ENCODE measurements around the gene SLC25A31. TPM values are rescaled to one million over a fixed set of nuclear protein-coding genes. Genes with fewer than 3 reads are reported as not detected.

The SLC25A31 gene
- total RNA-seq, 1 experiment from 2014 or later, result not detected

DNA sequence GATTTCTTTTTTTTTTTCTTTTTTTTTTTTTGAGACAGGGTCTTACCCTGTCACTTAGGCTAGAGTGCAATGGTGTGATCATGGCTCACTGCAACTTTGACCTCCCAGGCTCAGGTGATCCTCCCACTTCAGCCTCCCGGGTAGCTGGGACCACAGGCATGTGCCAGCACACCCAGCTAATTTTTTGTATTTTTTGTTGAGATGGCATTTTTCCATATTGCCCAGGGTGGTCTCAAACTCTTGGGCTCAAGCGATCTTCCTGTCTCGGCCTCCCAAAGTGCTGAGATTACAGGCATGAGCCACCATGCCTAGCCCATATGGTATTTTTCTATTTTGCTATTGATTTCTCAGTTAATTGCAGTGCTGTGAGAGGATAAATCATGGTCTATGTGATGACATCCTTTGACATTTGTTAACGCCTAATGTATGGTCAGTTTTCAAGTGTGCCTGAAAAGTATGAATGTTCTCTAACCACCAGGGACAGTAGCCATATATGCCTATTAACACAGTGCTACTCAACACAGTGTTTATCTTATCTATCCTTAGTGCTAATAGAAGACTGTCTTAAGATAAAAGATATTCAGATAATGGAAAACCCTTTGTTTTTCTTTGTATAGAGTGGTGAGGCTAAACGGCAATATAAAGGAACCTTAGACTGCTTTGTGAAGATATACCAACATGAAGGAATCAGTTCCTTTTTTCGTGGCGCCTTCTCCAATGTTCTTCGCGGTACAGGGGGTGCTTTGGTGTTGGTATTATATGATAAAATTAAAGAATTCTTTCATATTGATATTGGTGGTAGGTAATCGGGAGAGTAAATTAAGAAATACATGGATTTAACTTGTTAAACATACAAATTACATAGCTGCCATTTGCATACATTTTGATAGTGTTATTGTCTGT, 42.8 kb downstream of the SLC25A31 start:
- no peak for DNase-seq (ENCODE audit: low spot score)
- in situ Hi-C loops (cut with HindIII; ENCODE audit: low sequenced_read_pairs), result no loop called here

DNA sequence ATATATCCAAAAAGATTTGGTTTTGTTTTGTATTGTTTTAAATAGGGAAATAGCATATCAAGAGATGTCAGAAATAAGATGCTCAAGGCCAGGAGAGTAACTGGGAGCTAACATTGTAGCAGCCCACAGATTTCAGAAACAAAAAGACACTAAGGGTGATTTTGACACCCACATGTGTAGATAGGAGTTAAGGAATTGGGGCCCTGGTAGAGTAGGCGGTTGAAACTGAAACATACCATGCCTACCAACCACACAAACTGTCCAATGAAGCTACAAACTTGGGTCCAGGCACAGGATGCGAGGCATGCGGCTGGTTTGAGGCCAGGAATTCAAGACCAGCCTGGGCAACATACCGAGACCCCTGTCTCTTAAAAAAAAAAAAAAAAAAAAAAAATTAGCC, 45.6 kb downstream of the SLC25A31 start:
- in situ Hi-C loops (cut with HindIII; ENCODE audit: low sequenced_read_pairs), result no loop called here
- DNase-seq (ENCODE audit: low spot score), result no peak

DNA sequence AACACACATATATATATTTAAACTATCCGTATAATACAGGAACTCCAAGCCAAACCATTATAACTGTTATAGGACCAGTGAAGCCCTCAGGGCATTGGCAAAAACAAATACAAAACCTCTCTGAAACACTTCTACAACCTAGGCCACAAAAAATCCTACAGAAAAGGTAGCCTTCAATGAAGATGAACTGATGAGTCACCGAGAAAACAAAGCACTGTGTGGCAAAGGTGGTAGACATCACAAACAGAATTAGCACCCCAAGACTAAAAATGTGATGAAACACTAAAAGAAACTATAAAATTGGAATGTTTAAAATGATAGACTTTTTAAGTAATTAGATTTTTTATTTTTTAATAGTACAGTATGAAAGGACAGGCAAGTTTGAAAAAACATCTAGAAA, 46.4 kb downstream of the SLC25A31 start:
- no peak for DNase-seq (ENCODE audit: low spot score)
- in situ Hi-C loops (cut with HindIII; ENCODE audit: low sequenced_read_pairs), result no loop called here

DNA sequence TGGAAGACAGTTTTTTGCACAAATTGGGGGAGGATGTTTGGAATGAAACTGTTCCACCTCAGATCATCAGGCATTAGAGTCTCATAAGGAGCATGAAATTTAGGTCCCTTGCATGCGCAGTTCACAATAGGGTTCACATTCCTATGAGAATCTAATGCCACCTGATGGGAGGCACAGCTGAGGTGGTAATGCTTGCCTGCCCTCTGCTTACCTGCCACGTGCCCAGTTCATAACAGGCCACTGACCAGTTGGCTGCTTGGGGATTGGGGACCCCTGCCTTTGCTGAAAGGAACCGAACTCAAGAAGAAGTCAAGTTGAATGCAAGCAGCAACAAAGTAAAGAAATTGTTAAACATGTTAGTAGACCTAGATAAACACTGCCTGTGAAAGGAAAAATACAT, 47.3 kb downstream of the SLC25A31 start:
- in situ Hi-C loops (cut with HindIII; ENCODE audit: low sequenced_read_pairs), result no loop called here

DNA sequence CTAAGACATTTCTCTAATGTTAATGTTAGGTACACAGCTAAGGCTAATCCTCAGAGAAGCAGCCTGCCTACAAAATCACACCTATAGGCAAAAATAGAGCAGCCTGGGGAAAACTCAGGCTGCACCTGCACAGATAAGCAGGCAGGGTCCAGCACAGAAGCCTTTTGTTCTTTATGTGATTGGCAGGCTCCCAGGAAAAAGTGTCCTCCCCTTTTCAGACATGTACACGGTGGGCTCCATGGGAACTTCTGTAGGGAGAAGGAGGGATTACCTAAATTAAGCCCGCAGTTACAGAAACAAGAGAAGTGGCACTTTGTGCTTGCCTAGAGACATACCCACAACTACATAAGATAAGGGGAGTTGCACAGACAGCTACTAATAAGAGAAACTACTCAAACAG, 47.9 kb downstream of the SLC25A31 start:
- in situ Hi-C loops (cut with HindIII; ENCODE audit: low sequenced_read_pairs), result no loop called here
- DNase-seq (ENCODE audit: low spot score), result no peak

More for the DNA sequence above, 47.3 kb downstream of the SLC25A31 start:
- DNase-seq (ENCODE audit: low spot score), result no peak

DNA sequence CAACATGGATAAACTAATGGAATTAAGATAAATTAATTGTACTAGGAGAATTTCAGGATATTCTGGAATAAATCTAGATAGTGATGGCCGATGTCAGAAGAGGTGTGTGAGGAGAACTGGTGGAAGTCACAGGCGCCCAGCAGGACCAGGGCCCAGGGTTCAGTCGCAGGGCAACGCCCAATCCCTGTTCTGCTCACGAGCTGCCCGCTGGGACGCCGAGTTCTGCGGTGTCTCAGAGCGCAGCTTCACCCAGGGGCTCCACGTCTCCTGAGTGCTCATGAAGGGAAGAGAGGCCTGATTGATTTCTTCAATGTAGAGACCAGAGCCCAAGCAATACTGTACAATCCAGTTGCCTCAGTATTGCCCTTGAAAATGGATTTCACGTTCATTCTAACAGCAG, 50.4 kb downstream of the SLC25A31 start:
- DNase-seq (ENCODE audit: low spot score), result no peak
- in situ Hi-C loops (cut with HindIII; ENCODE audit: low sequenced_read_pairs), result no loop called here

DNA sequence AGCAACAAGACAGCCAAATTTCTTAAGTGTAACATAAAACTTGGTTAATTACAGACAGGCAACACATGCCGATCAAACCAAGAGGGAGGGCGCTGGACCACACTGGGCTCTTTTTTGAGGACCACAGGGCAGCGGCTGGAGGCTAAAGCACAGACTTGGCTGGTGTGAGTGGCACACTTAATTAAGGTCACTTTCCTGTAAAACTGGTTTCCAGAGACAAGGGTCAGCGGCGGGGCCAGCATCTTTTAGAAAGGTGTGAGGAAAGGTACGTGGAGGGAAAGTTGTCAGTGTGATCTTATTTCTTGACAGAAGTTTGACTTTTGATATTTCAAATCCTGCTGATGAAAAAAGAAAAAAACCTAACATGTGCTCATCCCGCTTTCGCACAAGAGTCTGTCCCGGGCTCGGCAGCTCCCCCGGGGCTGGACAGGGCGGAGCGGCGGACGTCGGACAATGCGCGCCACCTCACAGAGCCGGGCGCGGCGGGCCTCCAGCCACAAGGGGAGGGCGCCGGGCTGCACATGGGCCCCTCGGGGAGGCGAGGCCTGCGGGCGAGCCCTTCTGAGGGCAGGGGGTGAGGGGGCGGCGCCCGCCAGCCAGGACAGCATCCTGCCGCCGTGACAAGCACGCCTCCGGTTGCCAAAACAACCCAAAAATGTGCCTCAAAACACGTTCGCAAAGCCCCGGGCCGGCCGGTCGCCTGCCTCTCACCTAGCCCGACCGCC, 51.3 kb downstream of the SLC25A31 start:
- DNase-seq (ENCODE audit: low spot score), result peak; percentile 46
- in situ Hi-C loops (cut with HindIII; ENCODE audit: low sequenced_read_pairs), result no loop called here

DNA sequence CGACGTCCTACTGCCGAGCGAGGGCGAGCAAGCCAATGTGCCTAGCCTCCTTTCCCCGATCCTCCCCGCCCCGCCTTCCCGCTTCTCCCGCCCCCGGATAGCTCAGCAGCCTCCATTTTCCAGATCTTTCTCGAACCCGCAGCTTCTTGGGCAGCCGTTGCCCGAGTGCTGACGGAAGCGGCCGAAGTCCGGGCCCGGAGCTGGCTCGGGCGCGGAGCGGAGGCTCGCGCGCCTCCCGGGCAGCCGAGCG, 51.8 kb downstream of the SLC25A31 start:
- DNase-seq (ENCODE audit: low spot score), result peak; percentile 85
- in situ Hi-C loops (cut with HindIII; ENCODE audit: low sequenced_read_pairs), result no loop called here

DNA sequence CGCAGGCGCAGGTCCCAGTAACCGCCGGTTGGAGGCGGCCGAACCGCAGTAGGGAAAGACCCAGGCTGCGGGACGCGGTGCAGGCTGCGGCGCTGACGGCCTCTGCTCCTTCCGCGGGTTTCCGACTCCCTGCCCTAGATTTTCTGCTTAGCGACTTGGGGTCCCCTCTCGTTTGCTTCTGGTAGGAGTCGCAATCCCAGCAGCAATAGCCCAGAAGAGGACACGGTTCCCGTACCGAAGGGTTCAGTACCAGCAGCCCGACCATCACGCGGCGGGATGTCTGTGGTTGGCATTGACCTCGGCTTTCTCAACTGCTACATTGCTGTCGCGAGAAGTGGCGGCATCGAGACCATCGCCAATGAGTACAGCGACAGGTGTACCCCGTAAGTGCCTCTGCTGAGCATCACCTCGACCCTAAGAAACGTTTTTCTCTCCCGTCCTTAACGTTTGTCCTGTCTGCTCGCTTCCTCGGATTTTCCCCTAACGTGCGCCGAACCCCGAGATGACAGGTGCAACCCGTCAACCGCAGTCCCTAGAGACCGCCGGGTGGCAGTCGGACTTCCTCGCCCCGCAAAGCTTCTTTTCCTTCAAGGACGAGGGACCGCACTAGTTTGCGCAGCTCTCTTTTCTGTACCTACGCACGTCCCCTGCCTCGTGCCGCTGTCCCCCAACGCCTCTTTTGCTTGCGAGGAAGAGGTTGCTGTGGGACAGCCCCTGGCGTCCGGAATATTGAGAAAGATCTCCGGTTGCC, 52.2 kb downstream of the SLC25A31 start, which contains the start of gene HSPA4L:
HSPA4L (plus strand) TSS at position 48 of the 751 bp plus-strand sequence; CDS start at position 277, 229 bp downstream.
- in situ Hi-C loops (cut with HindIII; ENCODE audit: low sequenced_read_pairs), result no loop called here
- peak; percentile 79 for DNase-seq (ENCODE audit: low spot score)

DNA sequence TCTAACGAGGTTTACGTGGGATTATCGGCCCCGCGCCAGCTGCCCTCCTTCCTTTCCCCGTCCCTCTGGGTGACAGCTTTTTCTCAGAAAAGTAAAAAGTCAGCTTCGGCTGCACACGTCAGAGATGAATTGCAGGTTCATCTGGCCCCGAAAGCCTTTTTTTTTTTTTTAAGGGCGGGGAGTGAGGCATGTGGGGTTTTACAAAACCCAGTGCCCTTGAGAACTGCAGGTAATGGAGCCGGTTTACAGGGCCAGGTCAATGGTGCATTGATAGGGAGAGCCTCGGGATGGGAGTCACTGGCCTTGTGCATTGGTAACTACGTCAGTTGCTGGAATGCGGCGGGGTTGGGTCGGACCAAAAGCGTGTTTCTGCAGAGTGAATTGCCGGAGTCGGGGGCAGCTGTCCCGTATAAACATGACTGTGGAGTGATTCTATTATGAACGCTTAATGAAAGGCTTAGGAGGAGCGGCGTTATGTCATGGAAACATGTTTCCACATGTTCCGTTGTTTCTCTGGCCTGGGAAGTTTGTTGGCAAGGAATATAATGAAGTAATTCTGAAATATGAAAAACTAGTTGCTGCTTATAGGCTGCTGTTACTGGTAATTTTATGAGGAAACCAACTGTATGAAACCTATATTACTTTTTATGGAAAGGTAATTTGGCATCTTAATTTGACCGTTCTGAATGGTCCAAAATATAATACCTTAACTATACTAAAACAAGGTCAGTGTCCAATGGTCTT, 53.0 kb downstream of the SLC25A31 start:
- DNase-seq (ENCODE audit: low spot score), result peak; percentile 83
- in situ Hi-C loops (cut with HindIII; ENCODE audit: low sequenced_read_pairs), result no loop called here

DNA sequence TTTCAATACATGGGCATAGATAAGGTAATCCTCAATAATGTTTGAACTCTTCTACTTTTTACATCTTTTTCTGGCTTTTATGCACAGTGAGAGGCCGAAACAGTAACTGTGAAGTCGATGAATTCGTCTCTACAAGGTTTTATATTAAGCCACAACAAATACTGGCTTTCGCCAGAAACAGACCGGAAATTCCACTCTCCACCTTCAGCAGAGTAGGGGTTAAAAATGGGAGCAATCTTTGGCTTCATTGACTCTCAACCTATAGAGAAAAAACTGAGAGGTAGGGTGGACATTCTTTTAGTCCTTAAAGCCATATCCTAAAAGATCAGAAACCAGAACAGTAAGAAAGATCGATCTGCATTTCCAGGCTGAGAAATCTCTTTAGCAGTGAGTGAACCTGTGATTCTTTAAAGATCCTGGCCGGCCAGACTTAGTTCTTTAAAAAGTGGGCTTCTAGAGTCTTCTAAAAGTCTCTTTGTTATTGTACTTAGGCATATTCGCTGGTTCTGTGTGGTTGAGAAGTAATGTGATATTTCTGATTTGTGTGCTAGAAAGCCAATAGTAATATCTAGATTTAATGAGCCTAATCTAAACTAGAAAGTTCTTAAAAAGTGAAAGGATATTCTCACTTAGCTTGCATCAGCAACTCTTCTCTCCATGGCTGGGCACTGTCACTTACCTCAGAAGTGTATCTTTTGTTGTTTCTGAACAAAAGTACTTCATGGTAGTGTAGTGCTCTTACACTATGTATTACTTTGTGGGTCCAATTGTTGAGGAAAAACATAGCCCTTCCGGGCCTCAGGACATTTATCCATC, 54.0 kb downstream of the SLC25A31 start:
- DNase-seq (ENCODE audit: low spot score), result peak; percentile 35
- in situ Hi-C loops (cut with HindIII; ENCODE audit: low sequenced_read_pairs), result no loop called here

DNA sequence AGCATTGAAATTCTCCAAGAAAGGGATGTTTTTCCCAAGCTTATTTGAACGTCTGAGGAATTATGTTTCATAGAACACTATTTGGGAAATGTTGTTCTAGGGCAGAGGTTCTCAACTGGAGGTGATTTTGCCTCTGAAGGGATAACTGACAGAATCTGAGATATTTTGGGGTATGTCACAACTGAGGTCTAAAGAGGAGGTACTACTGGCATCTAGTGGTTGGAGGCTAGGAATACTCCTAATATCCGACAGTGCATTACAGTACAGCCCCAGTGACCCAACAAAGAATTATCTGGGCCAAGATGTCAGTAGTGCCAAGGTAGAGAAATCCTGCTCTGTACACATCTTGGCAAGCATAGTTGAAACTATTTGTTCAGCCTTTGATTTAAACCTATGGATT, 58.3 kb downstream of the SLC25A31 start:
- in situ Hi-C loops (cut with HindIII; ENCODE audit: low sequenced_read_pairs), result no loop called here
- DNase-seq (ENCODE audit: low spot score), result no peak

DNA sequence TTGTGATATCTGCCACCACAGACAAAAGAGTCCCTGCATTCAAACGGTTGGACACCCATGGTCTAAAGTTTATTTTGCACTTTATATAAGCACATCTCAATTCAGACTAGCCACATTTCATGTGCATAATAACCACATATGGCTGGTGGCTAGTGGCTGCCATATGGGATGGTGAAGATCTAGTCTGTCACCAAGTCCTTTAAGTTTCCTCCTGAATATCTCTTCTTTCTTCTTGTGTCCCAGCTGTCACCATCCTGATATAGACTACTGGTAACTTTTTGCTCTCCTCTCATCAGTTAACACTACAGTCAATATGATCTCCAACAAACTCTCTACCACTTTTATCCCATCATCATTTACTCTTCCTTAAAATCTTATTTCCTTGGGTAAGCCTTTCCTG, 61.2 kb downstream of the SLC25A31 start:
- in situ Hi-C loops (cut with HindIII; ENCODE audit: low sequenced_read_pairs), result no loop called here
- no peak for DNase-seq (ENCODE audit: low spot score)

DNA sequence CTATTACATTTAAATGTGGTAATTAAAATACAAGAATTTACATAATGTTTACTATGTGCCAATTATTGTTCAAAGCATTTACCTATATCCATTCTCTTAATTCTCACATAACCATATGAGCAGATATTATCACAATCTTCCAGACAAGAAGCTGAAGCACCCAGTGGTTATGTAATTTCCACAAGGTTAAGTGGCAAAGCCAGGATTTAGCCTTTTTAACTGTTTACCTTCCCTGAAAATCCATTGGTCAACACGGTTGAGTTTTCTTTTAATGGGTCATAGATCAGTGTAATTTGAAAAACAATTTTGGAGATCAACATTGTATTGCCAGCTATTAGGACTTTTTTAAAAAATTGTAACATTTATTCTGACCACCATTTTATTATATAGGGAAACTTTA, 63.3 kb downstream of the SLC25A31 start:
- no peak for DNase-seq (ENCODE audit: low spot score)
- in situ Hi-C loops (cut with HindIII; ENCODE audit: low sequenced_read_pairs), result no loop called here

DNA sequence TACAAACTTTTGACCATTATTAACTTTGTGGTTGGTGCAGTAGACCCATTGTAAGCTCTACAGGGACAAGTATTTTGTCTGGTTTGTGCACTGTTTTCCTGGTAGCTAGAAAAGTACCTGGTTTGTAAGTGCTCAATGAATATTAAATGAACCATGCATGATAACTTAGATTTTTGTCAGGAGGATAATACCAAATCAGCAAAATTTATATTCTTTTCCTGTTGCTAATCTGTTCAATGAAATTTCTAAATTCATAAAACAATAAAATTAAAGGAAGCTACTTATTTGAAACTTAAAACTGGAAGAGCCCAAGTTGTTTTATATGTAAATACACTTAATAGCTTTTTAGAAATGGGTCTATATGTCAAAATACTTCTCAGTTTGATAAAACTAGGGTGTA, 69.5 kb downstream of the SLC25A31 start:
- in situ Hi-C loops (cut with HindIII; ENCODE audit: low sequenced_read_pairs), result no loop called here
- DNase-seq (ENCODE audit: low spot score), result no peak

DNA sequence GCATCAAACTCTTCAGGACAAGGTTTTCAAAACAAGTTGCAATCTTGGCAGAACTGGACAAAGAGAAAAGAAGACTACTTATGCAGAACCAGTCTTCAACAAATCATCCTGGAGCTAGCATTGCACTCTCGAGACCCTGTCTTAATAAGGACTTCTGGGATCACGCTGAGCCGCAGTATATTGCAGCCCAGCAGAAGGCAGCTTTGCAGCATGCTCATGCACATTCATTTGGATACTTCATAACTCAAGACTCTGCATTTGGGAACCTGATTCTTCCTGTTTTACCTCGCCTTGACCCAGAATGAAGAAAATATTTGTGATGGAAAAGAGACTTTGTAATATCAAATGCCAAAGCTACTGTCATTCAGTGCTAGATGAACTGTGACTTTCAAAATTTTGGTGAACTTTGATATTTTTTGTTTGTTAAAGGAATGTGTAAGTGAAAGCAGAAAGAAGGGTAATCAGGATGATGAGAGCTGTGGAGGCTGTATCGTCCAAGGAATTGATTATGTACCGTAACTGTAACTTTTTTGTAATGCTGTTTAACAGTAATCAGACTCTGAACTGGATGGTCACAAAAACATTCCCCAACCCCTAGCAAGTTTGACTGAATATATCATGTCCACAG, 79.1 kb downstream of the SLC25A31 start:
- DNase-seq (ENCODE audit: low spot score), result no peak

DNA sequence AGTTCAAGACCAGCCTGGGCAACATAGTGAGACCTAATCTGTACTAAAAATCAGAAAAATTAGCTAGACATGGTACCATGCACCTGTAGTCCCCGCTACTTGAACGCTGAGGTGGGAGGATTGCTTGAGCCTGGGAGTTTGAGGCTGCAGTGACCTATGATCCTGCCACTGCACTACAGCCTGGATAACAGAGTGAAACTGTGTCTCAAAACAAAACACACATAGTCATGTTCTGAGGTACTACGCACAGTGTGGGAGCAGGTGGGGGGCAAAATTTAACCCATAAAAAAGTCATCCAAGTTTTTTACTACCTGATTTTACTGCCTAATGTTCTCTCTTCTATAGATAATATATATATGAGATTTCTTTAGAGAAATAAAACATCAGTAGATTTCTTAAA, 80.4 kb downstream of the SLC25A31 start:
- DNase-seq (ENCODE audit: low spot score), result no peak
- in situ Hi-C loops (cut with HindIII; ENCODE audit: low sequenced_read_pairs), result no loop called here

More for the DNA sequence above, 79.1 kb downstream of the SLC25A31 start:
- in situ Hi-C loops (cut with HindIII; ENCODE audit: low sequenced_read_pairs), result no loop called here

DNA sequence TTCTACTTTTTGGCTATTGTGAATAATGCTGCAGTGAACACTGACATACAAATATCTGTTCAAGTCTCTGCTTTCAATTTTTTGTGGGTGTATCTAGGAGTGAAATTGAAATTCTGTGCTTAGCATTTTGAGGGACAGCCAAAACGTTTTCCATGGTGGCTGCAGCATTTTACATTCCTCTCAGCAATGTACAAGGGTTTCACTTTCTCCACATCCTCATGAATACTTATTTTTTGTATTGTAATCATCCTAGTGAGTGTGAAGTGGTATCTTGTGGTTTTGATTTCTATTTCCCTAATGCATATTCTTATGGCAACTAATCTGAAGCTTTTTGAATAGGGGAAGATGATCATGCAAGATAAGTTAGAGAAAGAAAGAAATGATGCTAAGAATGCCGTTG, 92.2 kb downstream of the SLC25A31 start:
- DNase-seq (ENCODE audit: low spot score), result no peak

More for the DNA sequence above, 92.2 kb downstream of the SLC25A31 start:
- in situ Hi-C loops (cut with HindIII; ENCODE audit: low sequenced_read_pairs), result no loop called here

Data from G401 (cell line).